GM12891 (cell line): Measurements from ENCODE around the gene CPEB2.

Source experiments
- DNase-seq: peaks from one replicate; pipeline ENCODE4 v3.0.0; 2011; ENCODE audit warnings: low spot score; ENCODE audit not compliant: insufficient read length
- FAIRE-seq: peaks from 2 replicates; lab custom pipeline; 2011; peaks lifted over from hg19 to GRCh38; lab: Jason Lieb, UNC
- PAX5 ChIP-seq: IDR thresholded peaks from 2 replicates; pipeline ENCODE4 v1.6.1; 2011; ENCODE audit warnings: low read length, moderate library complexity, mild to moderate bottlenecking; ENCODE audit not compliant: insufficient read depth, severe bottlenecking
- POLR2A ChIP-seq: IDR thresholded peaks from 2 replicates; pipeline ENCODE4 v1.6.1; 2011; ENCODE audit warnings: low read depth, low read length, control low read depth
- POLR2AphosphoS5 ChIP-seq: IDR thresholded peaks from 2 replicates; pipeline ENCODE4 v1.6.1; 2011; ENCODE audit warnings: low read depth, low read length, control low read depth
- POU2F2 ChIP-seq: IDR thresholded peaks from 2 replicates; pipeline ENCODE4 v1.6.1; 2011; ENCODE audit warnings: low read depth, mild to moderate bottlenecking, control low read depth, low read length, moderate library complexity
- SPI1 ChIP-seq: IDR thresholded peaks from 2 replicates; pipeline ENCODE4 v1.6.1; 2011; ENCODE audit warnings: low read depth, low read length, control low read depth
- TAF1 ChIP-seq: IDR thresholded peaks from 2 replicates; pipeline ENCODE4 v1.6.1; 2011; ENCODE audit warnings: low read depth, low read length, control low read depth

CPEB2 gene

DNA sequence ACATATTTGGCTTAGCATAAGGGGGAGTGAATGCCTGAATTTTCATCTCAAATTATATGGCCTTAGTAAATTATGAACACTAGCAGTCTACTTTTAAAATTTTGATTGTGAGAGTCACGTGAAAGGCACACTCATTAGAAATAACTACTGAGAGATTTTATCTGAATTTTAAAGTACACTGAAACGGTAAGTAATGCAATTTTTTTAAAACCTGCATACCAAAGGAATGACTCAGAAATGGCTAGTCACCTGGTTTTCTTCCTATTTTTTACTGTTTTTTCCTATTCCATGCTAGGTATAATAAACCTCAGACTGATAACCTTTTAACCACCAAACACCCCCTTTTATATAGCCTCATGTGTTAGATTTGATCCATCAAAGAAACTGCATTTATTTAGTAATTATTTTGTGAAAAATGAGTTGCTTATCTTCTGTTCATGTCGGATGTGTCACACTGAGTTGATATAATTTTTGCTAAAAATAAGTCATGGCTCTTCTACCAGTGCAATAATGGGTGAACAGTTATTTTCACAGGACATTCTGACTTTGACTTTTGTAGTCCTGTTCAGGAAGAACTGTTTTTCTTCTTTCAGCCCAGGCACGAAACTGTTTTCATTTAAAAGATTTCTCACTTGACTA is 40.4 kb downstream of the CPEB2 start:
- DNase-seq (no peak), FAIRE-seq (no peak)

DNA sequence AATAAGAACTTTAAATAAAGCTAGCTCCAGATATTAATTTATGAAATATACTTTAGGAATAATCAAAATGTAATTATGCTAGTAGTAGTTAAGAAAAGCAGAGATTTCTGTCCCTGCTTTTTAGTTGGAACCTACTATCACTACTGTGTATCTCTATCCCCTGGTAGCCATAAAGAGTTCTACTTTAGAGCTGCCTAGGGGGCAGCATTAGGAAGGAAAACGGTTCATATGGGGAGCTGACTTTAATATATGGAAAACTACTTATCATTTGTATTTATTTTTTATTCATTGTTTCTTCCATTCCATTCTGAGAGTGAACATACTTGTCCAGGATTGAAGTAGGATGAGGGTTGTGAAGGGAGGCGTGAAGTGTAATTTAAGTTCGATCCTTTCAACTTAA is 40.9 kb downstream of the CPEB2 start:
- FAIRE-seq (no peak), DNase-seq (no peak)
- TF ChIP-seq TAF1, result no peak
- no peak for TF ChIP-seq POU2F2
- TF ChIP-seq POLR2AphosphoS5, result no peak
- no peak for TF ChIP-seq SPI1
- TF ChIP-seq PAX5, result no peak
- TF ChIP-seq POLR2A, result no peak

More for the DNA sequence above, 40.4 kb downstream of the CPEB2 start:
- TF ChIP-seq POLR2AphosphoS5 (no peak), PAX5 (no peak), POLR2A (no peak), TAF1 (no peak), POU2F2 (no peak), SPI1 (no peak)

DNA sequence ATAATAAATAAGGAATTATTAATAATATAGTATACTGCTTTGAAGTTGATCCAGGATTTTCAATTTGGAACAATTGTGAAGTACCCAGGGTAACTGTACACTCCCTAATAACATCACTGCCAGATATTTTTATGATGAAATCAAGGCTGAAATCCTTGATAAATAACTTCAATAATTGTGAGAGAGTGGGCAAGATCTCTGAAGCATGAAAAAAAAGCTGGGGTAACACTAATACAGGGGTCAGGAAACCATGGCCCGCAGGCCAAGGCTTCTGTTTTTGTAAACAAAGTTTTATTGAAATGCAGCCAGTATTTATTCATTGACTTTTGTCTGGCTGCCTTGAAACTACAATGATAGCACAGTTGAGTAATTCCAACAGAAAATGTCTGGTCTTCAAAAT is 41.6 kb downstream of the CPEB2 start:
- TF ChIP-seq TAF1 (no peak), SPI1 (no peak), POLR2A (no peak), POU2F2 (no peak), POLR2AphosphoS5 (no peak), PAX5 (no peak)
- DNase-seq (no peak), FAIRE-seq (no peak)

DNA sequence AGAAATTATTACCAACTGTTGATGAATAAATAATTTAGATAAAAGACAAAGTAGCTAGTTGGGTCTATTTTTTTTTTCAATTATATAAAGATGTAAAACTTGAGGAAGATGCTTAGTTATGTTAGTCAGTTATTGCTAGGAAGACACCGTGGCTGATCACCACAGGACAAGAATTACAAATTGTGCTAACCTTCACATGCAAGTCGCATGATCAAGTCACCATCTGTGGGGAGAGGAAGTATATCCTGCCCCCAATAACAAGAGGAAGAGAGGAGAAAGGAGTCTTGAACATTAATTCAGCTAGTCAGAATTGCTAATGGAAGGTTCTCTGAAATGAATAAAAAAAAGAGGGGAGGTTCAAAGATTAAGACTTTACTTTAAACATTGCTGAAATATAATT is 52.3 kb downstream of the CPEB2 start:
- FAIRE-seq, result no peak
- TF ChIP-seq POU2F2 (no peak), POLR2A (no peak), POLR2AphosphoS5 (no peak), SPI1 (no peak)
- no peak for DNase-seq

DNA sequence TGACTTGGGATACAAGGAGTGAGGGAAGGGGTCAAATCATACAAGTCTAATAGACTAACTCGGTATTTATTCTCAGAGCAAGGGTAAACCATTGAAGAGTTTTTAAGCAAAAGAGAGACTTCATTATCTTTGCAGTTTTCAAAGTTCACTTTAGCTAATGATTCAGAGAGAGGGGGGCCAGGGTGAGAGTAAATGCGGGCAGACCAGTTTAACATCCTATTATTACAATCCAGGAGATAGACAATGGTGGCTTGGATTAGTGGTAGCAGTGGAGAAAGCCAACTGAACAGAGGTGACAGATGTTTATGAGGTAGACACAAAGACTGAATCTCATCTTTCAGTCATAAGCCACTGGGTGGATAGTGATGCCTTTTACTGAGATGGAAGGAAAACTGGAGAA is 57.9 kb downstream of the CPEB2 start:
- TF ChIP-seq TAF1, result no peak
- TF ChIP-seq PAX5, result no peak
- TF ChIP-seq POLR2A, result no peak
- no peak for TF ChIP-seq SPI1
- TF ChIP-seq POU2F2, result no peak
- TF ChIP-seq POLR2AphosphoS5, result no peak
- no peak for DNase-seq
- no peak for FAIRE-seq

DNA sequence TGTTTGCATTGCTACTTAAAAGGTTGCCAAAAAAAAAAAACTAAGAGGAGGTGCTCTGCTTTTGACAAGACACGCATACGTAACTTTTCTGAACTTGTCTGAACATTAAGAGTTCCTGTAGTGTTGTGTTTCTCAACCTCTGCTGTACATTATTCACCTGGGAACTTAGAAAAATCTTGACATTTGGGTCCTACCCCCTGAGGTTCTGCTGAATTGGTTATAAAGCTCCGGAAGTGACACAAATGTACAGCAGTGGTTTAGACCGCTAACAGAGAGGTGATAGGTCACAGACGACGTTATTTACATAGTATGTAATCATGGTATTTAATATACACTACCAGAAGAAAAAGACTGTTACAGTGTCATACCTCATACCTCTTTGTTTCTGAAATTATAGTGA is 61.1 kb downstream of the CPEB2 start:
- TF ChIP-seq POLR2A (no peak), SPI1 (no peak), POLR2AphosphoS5 (no peak), POU2F2 (no peak), TAF1 (no peak), PAX5 (no peak)
- DNase-seq, result no peak
- no peak for FAIRE-seq

DNA sequence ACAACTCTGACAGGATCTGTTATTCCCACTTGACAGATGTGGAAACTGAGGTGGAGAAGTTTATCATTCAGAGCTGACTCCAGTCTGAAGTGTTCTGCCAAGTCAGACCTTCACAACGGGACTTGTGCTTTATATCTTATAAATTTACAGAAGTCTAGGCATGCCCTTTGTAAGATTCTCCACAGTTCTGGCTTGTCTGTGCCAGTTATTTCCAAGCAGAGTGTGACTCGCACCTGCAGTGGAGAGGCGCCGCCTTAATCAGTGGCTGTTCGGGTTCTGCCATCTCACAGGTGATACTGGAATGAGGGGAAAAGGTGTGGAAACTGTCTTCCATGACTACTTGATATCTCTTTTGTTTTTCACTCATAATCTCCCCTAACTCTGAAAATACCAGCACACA is 63.2 kb downstream of the CPEB2 start:
- no peak for TF ChIP-seq POLR2AphosphoS5
- no peak for TF ChIP-seq POU2F2
- TF ChIP-seq PAX5, result no peak
- no peak for TF ChIP-seq TAF1
- no peak for TF ChIP-seq POLR2A
- no peak for TF ChIP-seq SPI1
- no peak for FAIRE-seq
- DNase-seq, result no peak

DNA sequence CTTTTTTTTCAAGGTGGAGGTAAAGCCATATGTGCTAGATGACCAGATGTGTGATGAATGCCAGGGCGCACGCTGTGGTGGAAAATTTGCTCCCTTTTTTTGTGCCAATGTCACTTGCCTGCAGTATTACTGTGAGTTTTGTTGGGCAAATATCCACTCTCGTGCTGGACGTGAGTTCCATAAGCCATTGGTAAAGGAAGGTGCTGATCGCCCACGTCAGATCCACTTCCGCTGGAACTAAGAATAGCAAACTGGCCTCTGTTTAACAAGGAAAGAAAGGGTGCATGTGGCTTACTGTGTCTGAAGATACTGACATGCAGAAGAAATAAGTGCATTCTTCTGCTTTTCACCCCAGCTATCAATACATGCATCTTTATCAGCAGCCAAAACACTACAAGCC is 63.9 kb downstream of the CPEB2 start:
- DNase-seq (no peak), FAIRE-seq (no peak)
- TF ChIP-seq SPI1, result no peak
- no peak for TF ChIP-seq PAX5
- no peak for TF ChIP-seq POU2F2
- no peak for TF ChIP-seq TAF1
- TF ChIP-seq POLR2A, result no peak
- no peak for TF ChIP-seq POLR2AphosphoS5

DNA sequence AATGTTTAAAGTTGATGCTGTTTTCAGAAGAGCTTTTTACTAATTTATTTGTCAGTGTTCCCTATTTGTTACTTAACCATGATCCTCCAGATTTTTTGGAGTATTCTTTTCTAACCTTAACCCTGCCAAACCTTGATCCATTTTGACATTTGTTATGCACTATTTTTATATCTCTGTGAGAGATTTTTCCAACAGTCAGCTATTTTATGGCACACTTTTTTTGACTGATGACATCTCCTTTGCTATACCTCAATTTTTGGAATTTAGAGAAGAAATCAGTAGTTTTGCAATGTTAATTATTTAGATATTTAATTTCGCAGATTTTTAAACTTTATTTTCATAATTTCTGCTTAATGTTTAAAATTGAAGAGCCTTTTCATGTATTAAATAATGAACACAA is 66.0 kb downstream of the CPEB2 start:
- DNase-seq, result no peak
- TF ChIP-seq POU2F2 (no peak), PAX5 (no peak), POLR2AphosphoS5 (no peak), TAF1 (no peak), SPI1 (no peak), POLR2A (no peak)
- no peak for FAIRE-seq

DNA sequence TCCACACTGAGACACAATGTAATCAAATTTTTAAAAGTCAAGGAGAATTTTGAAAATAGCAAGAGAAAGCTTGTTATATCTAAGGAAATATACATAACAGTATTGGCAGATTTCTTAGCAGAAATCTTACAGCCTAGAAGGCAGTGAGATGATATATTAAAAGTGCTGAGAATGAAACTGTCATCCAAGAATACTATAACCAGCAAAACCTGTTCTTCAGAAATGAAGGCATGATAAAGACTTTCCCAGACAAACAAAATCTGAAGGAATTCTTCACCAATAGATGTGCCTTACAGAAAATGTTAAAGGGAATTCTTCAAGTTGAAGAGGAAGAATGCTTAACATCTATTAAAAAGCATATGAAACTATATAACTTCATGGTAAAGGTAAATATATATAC is 73.6 kb downstream of the CPEB2 start:
- TF ChIP-seq POLR2AphosphoS5 (no peak), POLR2A (no peak), PAX5 (no peak), SPI1 (no peak), POU2F2 (no peak), TAF1 (no peak)
- FAIRE-seq (no peak), DNase-seq (no peak)
